GM12878 (cell line): ENCODE results near the gene DDC. TPM values are rescaled to one million over a fixed set of nuclear protein-coding genes. Genes with fewer than 3 reads are reported as not detected.

Experiments used
- ATAC-seq: fragments of 200-7000 bp; cut with Tn5 transposase; 3 replicates; pipeline ENCODE4 v1.9.1; 2020; ENCODE audit warnings: mild to moderate bottlenecking, moderate library complexity
- BruUV-seq: library from RNA; stranded (reverse); fragments of 400-500 nt; replicated peaks from 2 replicates; lab custom pipeline; 2021; lab: Mats Ljungman, UMichigan
- CTCF ChIA-PET: fragments of 300-600 bp; sonication (Branson Sonifier 250); formaldehyde crosslinking; extraction: SDS; loops from one replicate; lab custom pipeline; 2021; ENCODE audit warnings: inconsistent platforms; lab: Yijun Ruan, JAX
- POLR2A ChIA-PET: fragments of 350-600 bp; formaldehyde crosslinking; extraction: SDS; loops from one replicate; lab custom pipeline; 2021; ENCODE audit warnings: inconsistent platforms; lab: Charles Lee
- RAD21 ChIA-PET: fragments of 300-600 bp; sonication (Branson Sonifier 250); formaldehyde crosslinking; loops from one replicate; lab custom pipeline; 2023; ENCODE audit warnings: antibody characterized with exemption; ENCODE audit not compliant: unreplicated experiment; lab: Charles Lee
- SMC1A ChIA-PET: fragments of 300-600 bp; sonication (Branson Sonifier 250); formaldehyde crosslinking; loops from one replicate; lab custom pipeline; 2023; ENCODE audit not compliant: unreplicated experiment, uncharacterized antibody; lab: Charles Lee
- DNase-seq: peaks from one replicate; pipeline ENCODE4 v3.0.0-alpha.2; 2011; ENCODE audit warnings: low read depth, low spot score
- FAIRE-seq: peaks from 3 replicates; lab custom pipeline; 2011; peaks lifted over from hg19 to GRCh38; lab: Jason Lieb, UNC
- H2AFZ ChIP-seq: 2 replicates; pipeline ENCODE4 v1.6.0; 2011; ENCODE audit warnings: low read depth, low read length, control low read depth; ENCODE audit not compliant: control insufficient read depth
- H3K27ac ChIP-seq: 2 replicates; pipeline ENCODE4 v1.5.1; 2011; ENCODE audit warnings: control low read depth; ENCODE audit not compliant: control insufficient read depth, insufficient read depth
- H3K27me3 ChIP-seq, 2 experiments: replicated peaks in 1 of 2; 2 replicates each; pipeline versions ENCODE4 v1.6.0 to v1.6.1; 2011; ENCODE audit warnings: low read length in 1 of 2; ENCODE audit not compliant: control insufficient read depth in 2 of 2, insufficient read depth in 2 of 2
- H3K36me3 ChIP-seq, 2 experiments: 2 replicates each; pipeline ENCODE4 v1.5.1; 2011; ENCODE audit warnings: low read length in 1 of 2; ENCODE audit not compliant: control insufficient read depth in 2 of 2, insufficient read depth in 2 of 2
- H3K4me1 ChIP-seq: 2 replicates; pipeline ENCODE4 v1.6.1; 2011; ENCODE audit warnings: mild to moderate bottlenecking, low read length, moderate library complexity, mixed read lengths; ENCODE audit not compliant: control insufficient read depth, insufficient read depth
- H3K4me2 ChIP-seq: 2 replicates; pipeline ENCODE4 v1.6.0; 2011; ENCODE audit warnings: control low read depth; ENCODE audit not compliant: control insufficient read depth, insufficient read depth
- H3K4me3 ChIP-seq: fragments of 200-600 bp; sonication (generic); 2 replicates; pipeline ENCODE4 v1.5.1; 2016
- H3K79me2 ChIP-seq: 2 replicates; pipeline ENCODE4 v1.6.0; 2011; ENCODE audit warnings: low read length; ENCODE audit not compliant: control insufficient read depth, insufficient read depth
- H3K9ac ChIP-seq: 2 replicates; pipeline ENCODE4 v1.8.0; 2011; ENCODE audit warnings: low read length, control low read depth, mixed read lengths; ENCODE audit not compliant: control insufficient read depth, insufficient read depth
- H3K9me3 ChIP-seq: replicated peaks from 3 replicates; pipeline ENCODE4 v1.5.1; 2011; ENCODE audit warnings: mild to moderate bottlenecking, low read length; ENCODE audit not compliant: control insufficient read depth, insufficient read depth
- H4K20me1 ChIP-seq: 2 replicates; pipeline ENCODE4 v1.6.0; 2011; ENCODE audit not compliant: control insufficient read depth, insufficient read depth
- CBX5 ChIP-seq: sonication (generic); IDR thresholded peaks from 2 replicates; pipeline ENCODE4 v1.6.1; 2016; ENCODE audit warnings: low read depth, moderate library complexity, mild to moderate bottlenecking, inconsistent platforms
- CHD4 ChIP-seq: fragments of 200-600 bp; sonication (generic); IDR thresholded peaks from 2 replicates; pipeline ENCODE4 v1.6.1; 2016; ENCODE audit warnings: mild to moderate bottlenecking
- GATAD2B ChIP-seq: fragments of 450-650 bp; conservative IDR thresholded peaks from 2 replicates; pipeline ENCODE4 v1.6.1; 2017; ENCODE audit warnings: low read depth, mild to moderate bottlenecking, moderate library complexity
- KLF5 ChIP-seq: fragments of 450-650 bp; IDR thresholded peaks from 2 replicates; pipeline ENCODE4 v1.6.1; 2014; ENCODE audit warnings: mild to moderate bottlenecking; ENCODE audit not compliant: partially characterized antibody
- MLLT1 ChIP-seq: fragments of 450-650 bp; IDR thresholded peaks from 2 replicates; pipeline ENCODE4 v1.6.1; 2016; ENCODE audit warnings: mild to moderate bottlenecking
- POLR2AphosphoS2 ChIP-seq: IDR thresholded peaks from 2 replicates; pipeline ENCODE4 v1.6.1; 2011; ENCODE audit warnings: low read depth, mild to moderate bottlenecking, low read length, improper control_type of control experiment, moderate library complexity
- RAD51 ChIP-seq: fragments of 450-650 bp; IDR thresholded peaks from 2 replicates; pipeline ENCODE4 v1.6.1; 2016; ENCODE audit warnings: moderate library complexity, mild to moderate bottlenecking, inconsistent platforms
- RUNX3 ChIP-seq: IDR thresholded peaks from 2 replicates; pipeline ENCODE4 v1.6.1; 2012; ENCODE audit warnings: low read length, inconsistent platforms
- STAT3 ChIP-seq: IDR thresholded peaks from 2 replicates; pipeline ENCODE4 v1.6.1; 2011; ENCODE audit warnings: low read depth, low read length, improper control_type of control experiment
- WGBS: methylation state at CpG from one replicate; pipeline ENCODE4 v1.1.6; 2016; ENCODE audit warnings: low lambda C conversion rate; ENCODE audit not compliant: insufficient replicate concordance, insufficient coverage; ENCODE audit errors: missing lambda C conversion rate; 5-methylcytosine and 5-hydroxymethylcytosine counted together
- in situ Hi-C: fragments of 300-500 bp; cut with MboI; formaldehyde crosslinking; loops from 9 replicates; pipeline ENCODE4 v1.14.3; 2018; ENCODE audit warnings: mixed read lengths
- intact Hi-C: fragments of 100-400 bp; cut with micrococcal nuclease; formaldehyde crosslinking; loops from one replicate; pipeline ENCODE4 v1.14.2; 2022; ENCODE audit not compliant: unreplicated experiment
- polyA plus RNA-seq, 11 experiments: library from polyadenylated mRNA; depleted of rRNA in 4 of 11; unstranded in 6 of 11; stranded (reverse) in 5 of 11; fragments of >200 nt; fragmentation: Nextera tagmentation in 4 of 11; fragmentation: Illumina TruSeq in 1 of 11; extraction: Ambion mirVana in 4 of 11; extraction: Trizol in 1 of 11; gene quantifications; 1 replicate in 1 of 11; 2 replicates in 10 of 11; pipeline versions ENCODE4 v1.2.1 to v1.2.3, GENCODE V29; 2011 to 2016; ENCODE audit warnings: inconsistent platforms in 2 of 11, missing spikeins in 2 of 11, low read depth in 1 of 11
- total RNA-seq, 4 experiments: library from RNA; depleted of rRNA in 3 of 4; stranded (reverse); fragments of >200 nt in 3 of 4; fragmentation: Illumina TruSeq in 1 of 4; extraction: Trizol in 1 of 4; gene quantifications; 2 replicates each; pipeline versions ENCODE4 v1.2.1 to v1.2.3, GENCODE V29; 2013 to 2021

DDC gene
- total and polyA plus RNA-seq, 10 of the 15 experiments (the other 5 are each of a cell fraction or from before 2014, with no cell fraction given), result not detected

- Histone ChIP-seq H3K9me3 (no peaks in the 10 kb centered on the region; the same call in 2 of the 3 replicates), H3K4me2 (no peak overlapping the region), H4K20me1 (no peaks in the 10 kb centered on the region), H2AFZ (no peak overlapping the region), H3K27me3 (no peaks in the 10 kb centered on the region), H3K4me3 (no peak overlapping the region), H3K79me2 (no peaks in the 10 kb centered on the region), H3K27ac (no peak overlapping the region), H3K4me1 (no peaks in the 10 kb centered on the region), H3K9ac (no peak overlapping the region), H3K36me3 (peaks cover 0 to 5% of the 10 kb centered on the region in 2 experiments; a peak in 3 of 4 replicates)
- WGBS, result 100% methylated on average over 3 of the region's 3 CpGs
- BruUV-seq, result no TSS peak
- RAD21 ChIA-PET, result no interaction called here
- in situ Hi-C loops (no loop called here), intact Hi-C loops (no loop called here)
- POLR2A ChIA-PET, result interaction anchor here (0.7 kb wide), 1 partner anchor 648 kb away, joined by 3 read pairs; no protein-coding TSS in a partner anchor
- ATAC-seq (no peak), FAIRE-seq (no peak), DNase-seq (no peak)
- SMC1A ChIA-PET, result no interaction called here
- CTCF ChIA-PET, result interaction anchor here (2.1 kb wide), 1 partner anchor 10 kb away, joined by 6 read pairs; no protein-coding TSS in a partner anchor
- no peak for TF ChIP-seq CHD4
- TF ChIP-seq MLLT1, result no peak
- TF ChIP-seq RAD51, result no peak
- TF ChIP-seq STAT3, result no peak
- TF ChIP-seq CBX5, result no peak
- TF ChIP-seq POLR2AphosphoS2, result no peak
- no peak for TF ChIP-seq GATAD2B
- TF ChIP-seq RUNX3, result no peak
- TF ChIP-seq KLF5, result no peak
Observed at GRCh38 chr7:50436133-50436806, 128.9 kb downstream of the DDC start.
